Stimulated activated CD8-positive, alpha-beta memory T cell treated with anti-CD3 and anti-CD28 coated beads, Interleukin-7, amount 100 ng/mL, for 48 hours (primary cell): ENCODE results near the gene CMTM6.
"Not testable (repeated sequence)": the region's sequence is repeated elsewhere in the genome, so short reads cannot be mapped to it uniquely, and the experiment has no call there.

Experiments
- DNase-seq, 2 donors: peaks; one replicate each; pipeline ENCODE4 v3.0.0-alpha.2; 2020; ENCODE audit warnings: low read depth in 1 of 2; ENCODE audit errors: extremely low read depth in 1 of 2

Gene CMTM6

DNA sequence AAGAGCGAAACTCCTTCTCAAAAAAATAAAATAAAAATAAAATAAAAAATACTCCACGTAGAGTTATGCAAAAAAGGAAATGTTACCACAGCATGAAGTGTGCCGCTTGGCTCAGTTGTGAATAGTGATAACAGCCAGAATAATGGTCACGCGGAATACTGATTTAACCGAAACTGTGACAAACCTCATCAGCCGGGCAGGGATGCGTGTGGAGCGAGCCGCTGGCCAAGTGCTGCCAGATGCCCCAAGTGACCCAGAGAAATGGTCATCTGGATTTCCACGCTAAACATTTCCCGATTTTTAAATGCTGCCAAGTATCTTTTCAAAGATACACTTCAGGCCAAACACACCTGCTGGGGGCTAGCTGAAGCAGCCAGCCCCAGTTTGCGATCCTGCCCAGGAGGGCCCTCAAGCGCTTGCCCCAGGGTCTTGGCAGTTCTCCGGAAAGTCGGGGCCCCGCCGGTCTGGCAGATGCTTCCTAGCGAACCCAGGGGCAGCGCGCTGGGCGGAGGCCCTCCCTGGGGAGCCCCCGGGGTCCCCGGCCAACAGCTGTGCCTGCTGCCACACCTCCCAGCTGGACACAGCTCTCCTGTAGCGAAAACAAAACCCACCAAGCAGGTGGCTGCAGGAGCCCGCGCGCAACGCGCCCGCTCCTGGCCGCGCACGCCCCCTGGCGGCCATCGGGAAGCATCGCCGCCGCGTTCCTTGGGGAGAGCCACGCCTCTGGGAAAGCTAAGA is 35.1 kb downstream of the CMTM6 start:
- DNase-seq = peak in 1 of 2 donors; percentile 37

DNA sequence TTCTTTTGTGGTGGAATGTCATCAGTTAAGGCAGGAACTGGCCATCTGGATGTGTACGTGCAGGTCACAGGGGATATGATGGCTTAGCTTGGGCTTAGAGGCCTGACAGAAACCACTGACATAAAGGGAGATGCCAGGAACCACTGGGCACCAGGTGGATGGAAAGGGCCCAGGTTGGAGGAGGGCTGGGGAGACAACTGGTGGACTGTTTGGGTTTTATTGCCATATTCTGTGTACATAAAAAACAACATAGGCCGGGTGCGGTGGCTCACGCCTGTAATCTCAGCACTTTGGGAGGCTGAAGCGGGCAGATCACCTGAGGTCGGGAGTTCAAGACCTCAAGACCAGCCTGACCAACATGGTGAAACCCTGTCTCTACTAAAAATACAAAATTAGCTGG is 35.8 kb downstream of the CMTM6 start:
- DNase-seq = not testable (repeated sequence)

- DNase-seq = not testable (repeated sequence)
Measured at GRCh38 chr3:32464726-32465125, 37.9 kb downstream of the CMTM6 start.

- DNase-seq = not testable (repeated sequence)
Measured at GRCh38 chr3:32463415-32463814, 39.2 kb downstream of the CMTM6 start.

GRCh38 chr3:32462191-32462986 is 40.3 kb downstream of the CMTM6 start:
- not testable (repeated sequence) for DNase-seq

DNA sequence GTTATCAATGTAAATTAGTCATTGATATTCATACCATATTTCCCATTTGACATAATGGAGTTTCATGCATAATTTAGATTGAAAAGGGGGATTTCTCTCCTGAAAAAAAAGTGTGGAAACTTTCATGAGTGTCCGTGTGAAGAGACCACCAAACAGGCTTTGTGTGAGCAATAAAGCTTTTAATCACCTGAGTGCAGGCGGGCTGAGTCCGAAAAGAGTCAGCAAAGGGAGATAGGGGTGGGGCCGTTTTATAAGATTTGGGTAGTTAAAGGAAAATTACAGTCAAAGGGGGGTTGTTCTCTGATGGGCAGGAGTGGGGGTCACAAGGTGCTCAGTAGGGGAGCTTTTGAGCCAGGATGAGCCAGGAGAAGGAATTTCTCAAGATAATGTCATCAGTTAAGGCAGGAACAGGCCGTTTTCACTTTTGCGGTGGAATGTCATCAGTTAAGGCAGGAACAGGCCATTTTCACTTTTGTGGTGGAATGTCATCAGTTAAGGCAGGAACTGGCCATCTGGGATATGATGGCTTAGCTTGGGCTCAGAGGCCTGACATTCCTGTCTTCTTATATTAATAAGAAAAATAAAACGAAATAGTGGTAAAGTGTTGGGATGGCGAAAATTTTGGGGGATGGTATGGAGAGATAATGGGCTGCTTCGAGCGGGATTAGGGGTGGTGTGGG is 41.7 kb downstream of the CMTM6 start:
- DNase-seq = not testable (repeated sequence)

DNA sequence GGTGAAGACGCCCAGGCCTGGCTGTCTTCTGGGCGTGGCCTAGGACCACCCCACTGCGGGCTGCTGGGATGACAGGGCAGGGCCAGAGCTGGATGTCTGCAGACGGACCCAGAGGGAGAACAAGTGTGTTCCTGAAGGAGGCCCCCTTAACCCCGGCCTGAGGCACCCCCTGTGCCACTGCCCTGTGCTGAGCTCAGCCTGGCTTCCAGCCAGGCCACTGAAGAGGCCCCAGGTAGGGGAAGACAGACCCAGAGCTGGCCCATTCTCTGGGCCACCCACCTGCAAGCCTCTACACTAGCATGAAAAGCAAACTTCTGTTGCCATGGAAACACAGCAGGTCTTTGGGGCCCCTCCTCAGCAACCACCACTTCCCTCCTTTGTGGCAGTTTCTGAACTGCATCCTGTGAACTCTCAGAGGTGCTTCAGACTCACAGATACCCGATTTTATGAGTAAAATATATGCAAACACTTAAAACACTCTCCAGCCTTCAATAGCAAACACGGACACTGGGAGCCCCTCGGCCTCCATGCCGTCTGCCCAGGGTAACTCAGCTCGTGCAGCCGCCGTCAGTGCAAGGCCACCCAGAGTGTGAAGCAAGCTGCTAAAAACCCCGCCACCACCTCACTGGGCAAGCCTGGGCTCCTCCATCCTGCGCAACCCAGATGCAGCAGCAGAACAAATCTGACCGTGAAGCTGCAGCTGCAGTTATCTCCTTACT is 42.5 kb downstream of the CMTM6 start:
- peak; percentile 33 to 63 for DNase-seq

GRCh38 chr3:32459450-32459849 is 43.2 kb downstream of the CMTM6 start:
- DNase-seq = no peak

DNA sequence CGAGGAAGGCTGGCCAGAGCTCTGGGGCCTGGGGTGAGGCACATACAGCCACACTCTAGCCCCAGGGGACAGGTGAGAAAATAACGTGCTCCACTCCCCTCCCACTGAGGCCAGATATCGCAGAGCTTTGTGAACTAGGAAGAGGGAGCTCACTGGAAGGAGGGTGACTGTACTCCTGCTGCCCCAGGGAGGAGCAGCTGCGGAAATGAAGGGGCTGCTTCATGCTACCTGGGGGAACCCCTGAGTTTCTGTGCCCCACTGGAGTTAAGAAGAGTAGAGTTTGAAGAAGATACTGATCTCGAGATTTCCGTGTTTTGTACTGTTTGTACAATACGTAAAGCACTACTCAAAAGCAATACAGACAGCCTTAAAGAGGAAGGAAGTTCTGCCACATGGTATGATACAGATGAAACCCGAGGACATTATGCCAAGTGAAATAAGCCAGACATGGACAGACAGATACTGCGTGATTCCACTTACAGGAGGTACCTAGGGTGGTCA is 44.6 kb downstream of the CMTM6 start:
- DNase-seq = no peak

DNA sequence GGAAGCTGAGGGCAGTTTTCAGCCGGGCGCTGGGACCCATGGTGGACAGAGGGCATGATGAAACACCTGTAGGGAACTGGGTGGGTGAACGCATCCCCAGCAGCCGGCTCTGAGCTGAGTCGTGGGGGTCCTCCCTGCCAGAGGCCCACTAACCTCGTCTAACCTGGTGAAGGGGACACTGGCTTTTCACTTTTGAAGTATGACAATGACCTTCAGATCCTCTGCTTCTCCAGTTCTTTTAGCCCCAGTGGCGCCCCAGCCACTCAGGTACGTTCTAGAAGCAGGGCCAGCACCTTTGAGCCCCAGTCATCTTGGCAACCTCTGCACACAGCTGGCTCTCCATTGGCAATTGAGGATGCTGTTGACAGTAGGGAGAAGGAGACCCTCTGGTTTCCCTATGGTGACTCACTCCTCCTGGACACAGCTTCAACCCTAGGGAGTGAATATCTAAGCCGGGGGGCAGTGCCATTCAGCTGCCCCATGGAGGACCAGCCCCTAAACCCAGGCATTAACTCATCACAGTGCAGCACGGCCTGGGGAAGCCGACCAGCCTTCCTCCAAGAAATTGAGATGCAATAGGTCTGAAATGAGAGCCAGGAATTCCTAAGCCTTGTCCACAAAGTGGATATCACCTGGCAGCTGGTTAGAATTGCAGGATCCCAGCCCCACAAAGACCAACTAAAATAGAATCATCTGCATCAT is 46.1 kb downstream of the CMTM6 start:
- DNase-seq = no peak

DNA sequence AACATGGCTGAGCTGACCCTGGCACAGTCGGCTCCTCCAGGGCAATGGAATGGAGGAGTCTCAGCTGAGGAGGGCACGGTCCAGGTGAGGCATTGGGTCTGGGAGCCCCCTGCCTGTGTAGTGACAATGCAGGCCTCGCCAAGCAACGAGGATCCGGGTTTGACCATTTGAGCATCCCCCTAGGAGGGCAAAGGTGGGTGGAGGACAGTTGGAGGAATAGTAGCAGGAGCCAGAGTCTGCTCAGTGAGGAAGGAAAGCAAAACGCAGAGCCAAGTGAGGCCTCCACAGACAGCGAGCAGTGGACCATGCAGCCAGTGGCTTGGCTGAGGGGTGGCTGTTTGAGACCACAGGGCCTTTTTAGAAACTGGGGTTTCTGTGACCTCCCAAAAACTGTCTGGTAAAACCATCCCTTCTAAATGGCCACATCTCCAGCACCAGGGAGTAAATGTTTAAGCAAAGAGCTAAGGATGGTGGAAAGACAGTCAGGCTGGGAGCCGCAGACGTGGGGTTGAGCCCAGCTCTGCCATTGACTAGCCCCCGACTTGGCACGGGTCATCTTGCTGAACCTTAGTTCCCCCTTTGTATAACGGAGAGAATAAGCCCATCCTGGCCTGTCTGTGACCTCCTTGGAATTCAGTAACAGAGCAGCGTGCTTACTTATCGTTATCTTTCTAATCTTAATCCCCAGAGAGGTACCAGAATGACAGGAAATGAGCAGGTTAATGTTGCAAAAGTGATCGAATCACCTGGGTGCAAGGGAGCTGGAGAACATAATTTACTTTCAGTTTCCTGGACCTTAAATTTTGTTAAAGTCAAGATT is 46.8 kb downstream of the CMTM6 start:
- DNase-seq = no peak

GRCh38 chr3:32454731-32455608 is 47.7 kb downstream of the CMTM6 start:
- DNase-seq = no peak

- no peak for DNase-seq
Measured at GRCh38 chr3:32454111-32454510, 48.5 kb downstream of the CMTM6 start.

DNA sequence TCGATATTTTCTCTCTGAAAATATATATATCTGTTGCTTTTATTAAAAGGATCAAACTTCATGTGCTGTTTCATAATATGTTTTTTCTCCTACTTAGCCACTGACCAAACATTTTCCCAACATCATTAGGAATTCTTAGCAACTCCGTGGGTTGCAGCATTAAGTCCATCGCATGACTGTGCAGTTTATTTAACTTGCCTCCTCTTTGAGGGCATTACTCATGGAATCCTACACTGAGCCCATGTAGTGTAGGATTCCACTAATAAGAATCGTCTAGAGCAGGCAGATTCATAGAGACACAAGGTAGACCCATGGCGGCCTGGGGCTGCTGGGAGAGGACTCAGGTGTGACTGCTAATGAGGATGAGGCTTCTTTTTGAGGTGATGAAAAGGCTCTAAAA is 49.3 kb downstream of the CMTM6 start:
- DNase-seq = no peak

DNA sequence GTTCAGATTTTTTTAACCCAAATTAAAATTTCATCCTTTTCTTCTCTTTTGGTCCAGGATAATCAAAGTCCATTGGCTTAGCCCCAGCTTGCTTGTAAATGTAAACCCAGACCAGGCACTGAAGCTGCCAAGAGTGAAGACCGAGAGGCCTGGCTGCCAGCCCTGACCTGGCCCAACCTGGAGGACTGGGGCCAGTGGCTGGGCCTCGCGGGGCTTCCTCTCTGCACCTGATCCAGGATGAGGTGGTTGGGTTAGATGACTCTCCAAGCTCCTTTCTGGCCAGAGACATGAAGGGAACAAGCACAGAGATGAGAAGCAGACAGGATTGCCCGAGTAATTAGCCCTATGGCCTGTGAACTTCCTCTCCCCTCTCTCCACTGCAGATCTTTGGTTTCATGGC is 50.6 kb downstream of the CMTM6 start:
- no peak for DNase-seq

GRCh38 chr3:32450992-32451659 is 51.5 kb downstream of the CMTM6 start:
- no peak for DNase-seq

DNA sequence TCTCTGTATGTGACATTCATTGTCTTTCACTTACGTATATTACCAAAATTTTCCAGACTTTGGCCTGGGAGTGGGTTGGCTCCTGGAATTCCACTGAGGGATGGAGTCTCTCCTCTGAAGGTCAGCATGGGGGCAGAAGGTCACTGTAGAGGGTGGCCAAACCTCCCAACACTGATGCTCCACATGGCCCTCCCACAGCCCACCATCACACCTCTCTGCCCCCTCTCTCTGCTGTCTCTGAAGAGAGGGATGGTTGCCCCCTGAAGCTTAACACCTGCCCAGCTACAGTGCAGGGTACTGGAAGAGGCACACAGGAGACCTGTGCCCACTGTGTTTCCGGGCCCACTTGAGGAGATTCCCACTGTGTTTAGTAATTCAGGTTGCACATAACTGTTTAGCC is 52.2 kb downstream of the CMTM6 start:
- DNase-seq = no peak

DNA sequence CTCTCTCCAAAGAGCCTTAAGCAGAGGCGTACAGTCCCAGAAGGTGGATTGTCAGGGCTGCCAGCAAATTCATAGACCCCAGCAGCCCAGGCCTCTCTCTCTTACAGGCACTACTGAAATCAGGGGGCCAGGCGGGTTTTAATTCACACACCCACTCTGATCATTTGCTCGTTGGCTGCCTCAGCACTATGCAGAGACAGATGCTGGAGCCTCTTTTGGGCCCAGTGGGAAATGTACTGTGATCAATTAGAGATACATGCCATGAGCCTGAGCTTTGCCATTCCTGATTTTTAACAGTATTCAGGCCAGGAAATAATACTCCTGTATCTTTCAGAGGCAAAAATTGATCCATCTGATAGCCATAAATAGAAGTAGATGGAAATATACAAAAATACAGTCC is 53.0 kb downstream of the CMTM6 start:
- no peak for DNase-seq
